Gastroesophageal sphincter (tissue), 4 donors: ENCODE data around the gene DNAJC5G. TPM values are rescaled to one million over a fixed set of nuclear protein-coding genes. Genes with fewer than 3 reads are reported as not detected.

Experiments used
- ATAC-seq: fragments of 150-250 bp; one replicate; pipeline ENCODE4 v1.9.1; 2016; ENCODE audit warnings: mild to moderate bottlenecking, moderate library complexity
- H3K27ac ChIP-seq, 4 donors: fragments of 200-600 bp; sonication (generic) in 3 of 4; 1 replicate in 3 of 4; 2 replicates in 1 of 4; pipeline ENCODE4 v1.5.1; 2016 to 2019
- H3K27me3 ChIP-seq: fragments of 200-600 bp; sonication (generic); one replicate; pipeline ENCODE4 v1.5.1; 2019
- H3K36me3 ChIP-seq, 2 donors: fragments of 200-600 bp; sonication (generic); one replicate each; pipeline ENCODE4 v1.5.1; 2019; ENCODE audit warnings: control low read depth in 1 of 2
- H3K4me1 ChIP-seq, 3 donors: fragments of 200-600 bp; sonication (generic); 1 replicate in 2 of 3; 2 replicates in 1 of 3; pipeline ENCODE4 v1.5.1; 2016 to 2019; ENCODE audit warnings: control low read depth in 2 of 3
- H3K4me3 ChIP-seq, 2 donors: fragments of 200-600 bp; sonication (generic); one replicate each; pipeline ENCODE4 v1.5.1; 2019; ENCODE audit warnings: mild to moderate bottlenecking in 1 of 2, moderate library complexity in 1 of 2
- H3K9me3 ChIP-seq, 3 donors: fragments of 200-600 bp; sonication (generic); one replicate each; pipeline ENCODE4 v1.5.1; 2017 to 2019; ENCODE audit warnings: control low read depth in 2 of 3
- EP300 ChIP-seq: sonication (generic); formaldehyde crosslinking; IDR thresholded peaks from one replicate; pipeline ENCODE4 v1.6.1; 2017; ENCODE audit warnings: antibody characterized with exemption, mild to moderate bottlenecking
- POLR2A ChIP-seq, 2 donors: fragments of 450-650 bp; IDR thresholded peaks; one replicate each; pipeline ENCODE4 v1.6.1; 2017; ENCODE audit warnings: antibody characterized with exemption in 2 of 2, mild to moderate bottlenecking in 2 of 2, moderate library complexity in 1 of 2
- POLR2AphosphoS5 ChIP-seq: sonication (generic); formaldehyde crosslinking; IDR thresholded peaks from one replicate; pipeline ENCODE4 v1.6.1; 2017; ENCODE audit warnings: antibody characterized with exemption
- WGBS, 2 donors: methylation state at CpG; one replicate each; pipeline ENCODE4 v1.1.5; 2018; ENCODE audit warnings: low coverage in 1 of 2; 5-methylcytosine and 5-hydroxymethylcytosine counted together
- total RNA-seq, 4 donors: library from RNA; depleted of rRNA; stranded (reverse); fragments of >200 nt; gene quantifications; one replicate each; pipeline ENCODE4 v1.1.0, GENCODE V29; 2016
- TF ChIP-seq, protein P1 (sequence below), 4 experiments: fragments of 200-600 bp in 2 of 4; fragments of 450-650 bp in 2 of 4; sonication (generic) in 1 of 4; IDR thresholded peaks; one replicate each; pipeline ENCODE4 v1.5.1; 2017 to 2019; ENCODE audit warnings: antibody characterized with exemption in 4 of 4, mild to moderate bottlenecking in 2 of 4, moderate library complexity in 2 of 4

Gene DNAJC5G
- total RNA-seq, 4 donors from 2014 or later = not detected

DNA sequence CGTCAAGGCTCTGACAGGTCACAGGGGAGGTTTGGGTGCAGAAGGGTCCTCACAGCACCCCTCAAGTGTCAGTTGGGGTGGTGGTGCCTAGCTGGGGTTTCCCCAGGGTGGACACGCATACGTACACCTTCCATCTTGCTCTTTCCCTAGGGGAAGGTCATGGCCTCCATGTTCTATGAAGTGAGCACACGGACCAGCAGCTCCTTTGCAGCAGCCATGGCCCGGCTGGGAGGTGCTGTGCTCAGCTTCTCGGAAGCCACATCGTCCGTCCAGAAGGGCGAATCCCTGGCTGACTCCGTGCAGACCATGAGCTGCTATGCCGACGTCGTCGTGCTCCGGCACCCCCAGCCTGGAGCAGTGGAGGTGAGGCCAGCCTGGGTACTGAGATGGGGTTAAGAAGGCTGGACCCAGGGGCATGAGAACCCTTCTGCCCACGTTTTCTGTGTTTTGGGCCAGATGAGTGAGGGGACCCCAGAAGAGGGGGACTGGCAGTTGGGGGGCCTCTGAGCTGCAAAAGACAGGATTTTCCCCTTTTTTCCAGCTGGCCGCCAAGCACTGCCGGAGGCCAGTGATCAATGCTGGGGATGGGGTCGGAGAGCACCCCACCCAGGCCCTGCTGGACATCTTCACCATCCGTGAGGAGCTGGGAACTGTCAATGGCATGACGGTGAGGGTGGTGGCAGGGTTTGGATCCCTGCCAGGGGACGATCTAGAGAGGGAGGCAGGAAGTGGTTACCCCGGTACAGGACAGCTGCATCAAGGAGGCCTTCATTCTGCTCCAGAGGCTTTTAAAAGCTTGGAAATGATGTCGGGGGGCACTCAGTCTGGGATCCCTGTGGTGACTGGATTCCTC lies 33.2 kb upstream of the DNAJC5G start:
- H3K36me3 ChIP-seq = peaks cover 0 to 76% of the 10 kb centered on the region in 2 donors
- H3K4me3 ChIP-seq = no peak overlapping the region
- WGBS, 2 donors = 77% methylated on average over 12 of the region's 24 CpGs; no CpG with 5 or more reads in 1 of the 2 donors
- TF ChIP-seq, protein P1, sequence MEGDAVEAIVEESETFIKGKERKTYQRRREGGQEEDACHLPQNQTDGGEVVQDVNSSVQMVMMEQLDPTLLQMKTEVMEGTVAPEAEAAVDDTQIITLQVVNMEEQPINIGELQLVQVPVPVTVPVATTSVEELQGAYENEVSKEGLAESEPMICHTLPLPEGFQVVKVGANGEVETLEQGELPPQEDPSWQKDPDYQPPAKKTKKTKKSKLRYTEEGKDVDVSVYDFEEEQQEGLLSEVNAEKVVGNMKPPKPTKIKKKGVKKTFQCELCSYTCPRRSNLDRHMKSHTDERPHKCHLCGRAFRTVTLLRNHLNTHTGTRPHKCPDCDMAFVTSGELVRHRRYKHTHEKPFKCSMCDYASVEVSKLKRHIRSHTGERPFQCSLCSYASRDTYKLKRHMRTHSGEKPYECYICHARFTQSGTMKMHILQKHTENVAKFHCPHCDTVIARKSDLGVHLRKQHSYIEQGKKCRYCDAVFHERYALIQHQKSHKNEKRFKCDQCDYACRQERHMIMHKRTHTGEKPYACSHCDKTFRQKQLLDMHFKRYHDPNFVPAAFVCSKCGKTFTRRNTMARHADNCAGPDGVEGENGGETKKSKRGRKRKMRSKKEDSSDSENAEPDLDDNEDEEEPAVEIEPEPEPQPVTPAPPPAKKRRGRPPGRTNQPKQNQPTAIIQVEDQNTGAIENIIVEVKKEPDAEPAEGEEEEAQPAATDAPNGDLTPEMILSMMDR (IDR thresholded peaks at IDR 0.05) = no peak
- TF ChIP-seq POLR2A (IDR thresholded peaks at IDR 0.05) (no peak), POLR2AphosphoS5 (no peak), EP300 (no peak)
- ATAC-seq = no peak
- no peak overlapping the region for H3K27ac ChIP-seq
- no peaks in the 10 kb centered on the region for H3K4me1 ChIP-seq
- H3K9me3 ChIP-seq = no peaks in the 10 kb centered on the region
- H3K27me3 ChIP-seq = no peaks in the 10 kb centered on the region

DNA sequence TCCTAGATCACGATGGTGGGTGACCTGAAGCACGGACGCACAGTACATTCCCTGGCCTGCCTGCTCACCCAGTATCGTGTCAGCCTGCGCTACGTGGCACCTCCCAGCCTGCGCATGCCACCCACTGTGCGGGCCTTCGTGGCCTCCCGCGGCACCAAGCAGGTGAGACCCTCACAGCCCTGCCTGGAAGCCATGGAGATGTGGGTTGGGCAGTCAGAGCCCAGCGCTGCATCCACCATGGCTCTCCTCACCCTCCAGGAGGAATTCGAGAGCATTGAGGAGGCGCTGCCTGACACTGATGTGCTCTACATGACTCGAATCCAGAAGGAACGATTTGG lies 32.6 kb upstream of the DNAJC5G start:
- TF ChIP-seq POLR2A (IDR thresholded peaks at IDR 0.05) = no peak
- TF ChIP-seq, protein P1 (IDR thresholded peaks at IDR 0.05) = no peak
- TF ChIP-seq EP300 = no peak
- TF ChIP-seq POLR2AphosphoS5 = no peak
- H3K9me3 ChIP-seq = no peaks in the 10 kb centered on the region
- H3K36me3 ChIP-seq = peaks cover 0 to 70% of the 10 kb centered on the region in 2 donors
- no peak overlapping the region for H3K4me3 ChIP-seq
- no peaks in the 10 kb centered on the region for H3K4me1 ChIP-seq
- no peak for ATAC-seq
- H3K27me3 ChIP-seq = no peaks in the 10 kb centered on the region
- 89% methylated on average over 4 of the region's 16 CpGs; no CpG with 5 or more reads in 1 of the 2 donors for WGBS, 2 donors
- H3K27ac ChIP-seq = no peak overlapping the region

DNA sequence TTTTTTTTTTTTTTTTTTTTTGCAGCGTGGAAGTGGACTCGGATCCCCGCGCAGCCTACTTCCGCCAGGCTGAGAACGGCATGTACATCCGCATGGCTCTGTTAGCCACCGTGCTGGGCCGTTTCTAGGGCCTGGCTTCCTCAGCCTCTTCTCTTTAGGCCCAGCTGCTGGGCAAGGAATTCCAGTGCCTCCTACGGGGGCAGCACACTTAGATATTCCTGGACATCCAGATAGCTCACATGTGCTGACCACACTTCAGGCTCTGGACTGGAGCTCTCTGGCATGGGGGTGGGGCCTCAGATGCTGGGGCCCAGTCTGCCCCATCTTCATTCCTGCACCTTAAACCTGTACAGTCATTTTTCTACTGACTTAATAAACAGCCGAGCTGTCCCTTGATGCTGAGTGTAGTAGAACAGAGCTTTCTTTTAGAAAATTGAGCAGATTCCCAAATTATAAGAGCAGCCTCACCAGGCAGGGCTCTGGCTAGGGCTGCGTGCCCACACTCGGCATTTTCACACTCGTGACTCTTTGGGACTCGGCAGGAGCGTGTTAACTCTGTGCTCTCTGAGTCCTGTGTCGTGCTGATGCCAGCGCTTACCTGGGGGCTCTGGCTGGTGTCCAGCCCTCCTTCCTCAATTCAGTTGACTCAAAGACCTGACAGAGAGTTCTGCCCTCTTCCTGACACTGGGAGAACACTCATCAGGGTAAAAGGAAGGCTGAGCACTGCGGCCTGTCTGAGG lies 31.7 kb upstream of the DNAJC5G start:
- Histone ChIP-seq H3K9me3 (no peaks in the 10 kb centered on the region), H3K36me3 (peaks cover 0 to 60% of the 10 kb centered on the region in 2 donors), H3K27ac (no peak overlapping the region), H3K4me1 (no peaks in the 10 kb centered on the region), H3K4me3 (no peak overlapping the region), H3K27me3 (peaks cover 1% of the 10 kb centered on the region)
- TF ChIP-seq EP300 (no peak), POLR2A (IDR thresholded peaks at IDR 0.05) (no peak), POLR2AphosphoS5 (no peak)
- TF ChIP-seq, protein P1 (IDR thresholded peaks at IDR 0.05) = no peak
- ATAC-seq = no peak
- WGBS, 2 donors = 76% methylated on average over 16 of the region's 19 CpGs; no CpG with 5 or more reads in 1 of the 2 donors

DNA sequence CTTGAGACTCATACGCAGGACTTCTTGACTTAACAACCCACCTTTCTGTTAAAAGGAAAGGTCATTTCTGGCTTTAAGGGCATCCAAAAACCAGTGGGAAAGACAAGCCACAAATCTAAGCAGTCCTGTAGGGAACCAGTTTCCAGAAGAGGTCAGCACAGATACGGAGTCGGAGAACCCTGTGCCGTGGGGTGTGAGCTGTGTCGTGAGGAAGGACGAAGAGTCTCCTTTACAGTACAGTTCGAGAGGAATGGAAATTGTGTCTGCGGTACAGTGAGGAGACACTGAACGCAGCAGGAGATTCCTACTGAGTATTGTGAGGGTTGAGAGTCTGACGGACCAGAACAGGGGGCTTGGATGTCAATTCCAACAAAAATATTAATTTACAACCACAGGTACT lies 30.1 kb upstream of the DNAJC5G start:
- ATAC-seq = no peak
- WGBS, 2 donors = 64 to 74% methylated on average over 4 to 10 of the region's 10 CpGs
- Histone ChIP-seq H3K27me3 (peaks cover 17% of the 10 kb centered on the region), H3K27ac (no peak overlapping the region), H3K9me3 (no peaks in the 10 kb centered on the region), H3K4me1 (no peaks in the 10 kb centered on the region), H3K4me3 (no peak overlapping the region), H3K36me3 (peaks cover 0 to 45% of the 10 kb centered on the region in 2 donors)
- TF ChIP-seq, protein P1 (IDR thresholded peaks at IDR 0.05) = no peak
- TF ChIP-seq POLR2A (IDR thresholded peaks at IDR 0.05) (no peak), EP300 (no peak), POLR2AphosphoS5 (no peak)
